COLO668 (cell line): ENCODE data around the gene MAP3K1.

Source experiments
- DNase-seq: peaks from one replicate; lab custom pipeline; 2025; ENCODE audit not compliant: unreplicated experiment; lab: John Stamatoyannopoulos, UW

Gene MAP3K1

DNA sequence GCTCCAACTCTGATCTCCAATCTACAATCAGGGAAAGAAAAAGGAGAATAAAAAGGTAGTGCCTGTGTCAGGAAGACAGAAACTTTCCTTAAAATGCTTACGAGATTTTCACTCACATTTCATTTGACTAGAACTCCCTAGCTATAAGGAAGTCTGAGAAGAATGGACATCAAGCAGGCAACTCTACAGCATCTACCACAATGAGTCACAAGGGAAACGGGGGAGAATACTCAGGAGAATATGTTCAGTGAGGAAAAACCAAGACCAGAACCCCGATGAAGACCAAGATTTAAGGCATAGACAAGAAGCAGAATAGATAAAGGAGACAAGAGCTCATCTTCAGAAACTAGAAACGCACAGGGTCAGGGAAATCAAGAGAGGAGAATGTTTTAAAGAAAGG lies 85.0 kb downstream of the MAP3K1 start:
- DNase-seq: no peak

DNA sequence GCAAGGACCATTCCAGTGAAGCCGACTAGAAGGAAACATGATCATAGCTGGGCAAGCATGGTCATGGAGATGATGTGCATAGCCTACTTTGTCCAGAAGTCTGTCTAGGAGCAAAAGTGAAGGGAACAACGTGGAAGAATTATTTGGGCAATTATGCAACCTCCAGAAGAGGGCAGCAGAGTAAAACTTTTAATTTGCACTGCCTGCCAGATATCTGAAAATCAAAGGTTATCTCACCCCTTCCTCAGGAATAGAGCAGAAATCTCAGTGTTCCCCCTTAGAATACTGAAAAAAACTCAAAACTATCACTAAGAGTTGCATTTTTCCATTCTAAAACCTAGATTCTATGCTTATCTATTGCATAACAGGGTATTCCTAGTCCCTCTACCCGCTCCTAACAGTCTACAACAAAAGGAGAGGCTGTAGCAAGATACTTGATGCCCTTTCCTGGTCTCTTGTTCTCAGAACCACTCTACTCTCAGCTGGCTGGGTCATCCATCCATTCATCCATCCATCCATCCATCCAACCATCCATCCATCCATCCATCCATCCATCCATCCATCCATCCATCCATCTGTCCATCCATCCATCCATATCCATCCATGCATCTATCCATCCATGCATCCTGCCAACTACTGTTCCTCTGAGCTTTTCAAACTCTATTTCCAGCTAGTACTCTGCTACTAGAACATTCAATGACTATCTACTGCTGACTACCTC lies 85.7 kb downstream of the MAP3K1 start:
- peak; percentile 3 for DNase-seq

DNA sequence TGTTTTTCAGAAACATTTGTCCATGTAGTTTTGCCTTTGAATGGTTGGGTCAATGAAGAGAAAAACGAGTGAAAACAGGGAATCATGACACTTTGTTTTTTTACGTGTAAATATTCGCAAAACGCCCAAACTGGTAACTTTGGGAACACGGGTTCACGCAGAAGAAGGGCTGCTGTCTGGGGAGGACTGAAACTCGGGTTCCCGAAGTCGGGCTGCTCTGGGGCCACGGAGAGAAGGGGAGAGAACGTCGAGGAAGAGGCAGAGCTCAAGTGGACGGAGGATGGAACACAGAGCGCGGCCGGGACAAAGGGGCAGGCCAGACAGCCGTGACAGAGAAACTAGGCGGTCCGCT lies 93.6 kb downstream of the MAP3K1 start:
- no peak for DNase-seq

DNA sequence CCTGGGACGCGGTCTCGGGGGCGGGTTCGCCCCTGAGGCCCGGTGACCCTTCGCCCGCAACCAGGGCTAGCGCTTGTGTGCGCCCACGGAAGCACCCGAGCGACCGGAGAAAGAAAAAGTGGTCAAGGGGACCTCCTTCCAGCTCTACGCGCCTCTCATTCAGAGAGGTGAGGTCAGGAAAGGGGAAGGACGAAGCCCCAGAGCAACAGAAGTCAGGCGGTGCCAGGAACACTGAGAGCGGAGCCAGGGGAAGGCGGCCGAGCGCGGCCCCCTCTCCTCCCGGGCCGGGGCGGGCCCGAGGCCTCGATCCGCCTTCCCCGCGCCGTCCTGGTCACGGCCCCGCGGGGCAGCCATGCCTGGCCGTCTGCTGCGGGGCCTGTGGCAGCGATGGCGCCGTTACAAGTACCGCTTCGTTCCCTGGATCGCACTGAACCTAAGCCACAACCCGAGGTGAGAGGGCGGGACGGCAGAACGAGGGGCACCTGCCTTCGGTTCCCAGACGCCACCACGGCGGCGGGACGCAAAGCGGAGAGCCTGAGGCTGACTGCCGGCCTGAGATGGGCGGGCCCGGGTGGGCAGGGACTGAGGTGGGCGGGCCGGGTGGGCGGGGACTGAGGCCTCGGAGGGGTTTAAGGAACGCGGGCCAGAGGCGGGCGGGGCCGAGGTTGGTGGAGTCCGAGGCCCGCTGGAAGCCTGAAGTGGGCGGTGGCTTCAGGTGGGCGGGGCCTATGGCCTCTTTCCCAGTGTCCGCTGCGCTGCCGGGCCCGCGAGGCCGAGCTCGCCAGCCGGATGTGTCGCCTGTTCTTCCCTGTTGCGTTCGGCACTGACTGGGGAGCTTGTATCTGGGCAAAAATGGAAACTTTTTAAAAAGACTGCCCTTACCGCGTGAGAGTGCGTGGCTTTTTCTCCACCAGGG lies 94.2 kb downstream of the MAP3K1 start, which contains the start of gene SETD9:
TSS of gene SETD9 (plus strand) at position 303 of the 916 bp plus-strand sequence. CDS start at position 353, 50 bp downstream.
- peak; percentile 95 for DNase-seq

DNA sequence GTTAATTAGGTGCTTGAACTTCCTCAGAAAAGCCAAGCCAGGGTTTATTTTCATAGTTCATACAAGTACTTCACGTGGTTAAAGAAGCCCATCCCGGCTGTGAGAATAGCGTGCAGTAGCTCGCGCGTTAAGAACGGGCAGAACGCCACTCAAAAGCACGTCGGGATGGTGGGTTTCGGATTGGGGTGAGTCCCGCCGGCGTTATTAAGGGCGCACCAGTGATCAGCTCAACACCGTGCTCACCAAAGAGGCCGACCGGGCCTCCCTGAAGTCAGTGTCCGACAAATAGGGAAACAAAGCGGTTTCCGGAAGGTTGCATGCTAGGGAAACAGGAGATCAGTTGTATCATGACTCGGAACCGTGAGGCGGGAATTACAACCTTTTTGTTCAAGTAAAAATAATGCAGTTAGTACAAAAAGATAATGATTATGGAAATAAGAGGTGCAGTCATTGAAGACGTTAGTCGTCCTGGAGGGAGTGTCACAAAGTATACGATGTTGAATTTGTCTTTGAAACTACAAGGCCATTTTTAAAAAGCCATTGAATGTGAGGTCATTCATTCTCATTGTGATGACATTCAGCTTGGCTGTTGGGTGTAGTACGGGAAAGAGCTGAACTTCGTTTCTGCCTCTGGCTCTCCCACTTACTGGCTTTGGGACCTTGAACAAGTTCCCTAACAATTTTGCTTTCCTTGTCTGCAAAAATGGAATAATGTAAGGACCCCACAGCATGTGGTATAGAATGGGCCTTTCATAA lies 95.0 kb downstream of the MAP3K1 start:
- peak; percentile 49 for DNase-seq

DNA sequence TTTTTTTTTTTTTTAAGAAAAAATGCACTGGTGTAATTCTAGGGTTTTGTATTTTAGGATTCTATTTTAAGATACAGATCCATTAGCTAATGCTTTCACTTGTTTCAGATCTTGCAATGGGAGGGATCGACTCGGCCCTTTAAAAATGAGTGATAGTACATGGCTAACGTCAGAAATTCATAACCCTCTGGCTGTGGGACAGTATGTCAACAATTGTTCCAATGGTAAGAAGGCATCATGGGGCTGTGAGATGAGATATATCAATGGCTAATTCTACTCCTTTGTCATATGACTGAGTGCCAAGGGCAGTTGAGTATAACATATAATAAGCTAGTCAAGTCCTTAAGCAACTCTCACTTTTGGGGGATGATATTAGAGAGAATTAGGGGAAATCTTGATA lies 98.4 kb downstream of the MAP3K1 start:
- no peak for DNase-seq

DNA sequence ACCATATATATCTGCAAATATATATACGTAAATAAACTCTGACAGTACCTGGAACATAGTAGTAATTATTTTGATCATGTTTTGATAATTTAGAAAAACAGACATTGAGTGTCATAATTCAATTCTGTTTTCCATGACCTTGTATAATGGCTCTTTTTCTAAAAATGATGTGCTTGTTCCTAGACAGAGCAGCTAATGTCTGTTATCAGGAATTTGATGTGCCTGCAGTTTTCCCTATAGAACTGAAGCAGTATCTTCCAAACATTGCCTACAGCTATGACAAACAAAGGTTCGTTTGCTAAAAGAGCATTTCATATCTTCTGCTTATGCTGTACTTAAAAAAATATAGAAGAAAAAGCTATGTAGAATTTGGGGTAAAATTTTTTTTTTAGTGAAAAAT lies 99.3 kb downstream of the MAP3K1 start:
- no peak for DNase-seq

DNA sequence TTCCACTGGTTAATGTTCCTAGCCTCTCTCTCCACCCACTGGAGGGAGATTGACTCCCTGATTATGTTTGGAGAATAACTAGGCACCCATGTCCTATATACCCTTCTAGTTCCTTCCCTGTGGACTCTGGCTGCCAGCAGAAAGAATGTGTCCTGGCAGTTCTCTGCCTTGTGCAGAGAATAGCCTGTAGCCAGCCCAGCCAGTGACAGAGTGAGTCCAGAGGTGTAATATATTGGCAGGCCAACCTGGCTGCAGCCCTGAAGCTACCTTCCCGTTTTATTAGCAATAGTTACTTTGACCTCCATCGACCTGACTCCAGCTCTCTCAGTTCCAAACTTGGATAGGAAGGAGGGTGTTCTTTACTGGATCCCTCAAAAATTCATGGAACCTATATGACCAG lies 102.2 kb downstream of the MAP3K1 start:
- DNase-seq: no peak

DNA sequence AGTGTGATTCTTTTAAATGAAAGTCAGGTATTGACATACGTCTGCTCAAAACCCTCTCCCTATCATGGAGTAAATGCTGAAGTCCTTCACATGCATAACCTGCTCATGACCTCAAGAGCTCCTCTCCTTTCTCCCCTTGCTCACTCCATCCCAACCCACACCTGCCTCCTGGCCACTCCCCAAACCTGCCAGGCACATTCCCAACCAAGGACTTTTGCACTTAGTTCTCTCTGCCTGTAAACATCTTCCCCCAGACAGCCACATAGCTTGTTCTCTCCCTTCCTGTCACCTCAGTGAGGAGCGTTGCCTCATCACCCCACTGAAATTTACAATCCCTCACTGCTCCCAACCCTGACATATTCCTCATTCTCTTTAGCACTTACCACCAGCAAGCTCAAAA lies 102.7 kb downstream of the MAP3K1 start:
- no peak for DNase-seq

DNA sequence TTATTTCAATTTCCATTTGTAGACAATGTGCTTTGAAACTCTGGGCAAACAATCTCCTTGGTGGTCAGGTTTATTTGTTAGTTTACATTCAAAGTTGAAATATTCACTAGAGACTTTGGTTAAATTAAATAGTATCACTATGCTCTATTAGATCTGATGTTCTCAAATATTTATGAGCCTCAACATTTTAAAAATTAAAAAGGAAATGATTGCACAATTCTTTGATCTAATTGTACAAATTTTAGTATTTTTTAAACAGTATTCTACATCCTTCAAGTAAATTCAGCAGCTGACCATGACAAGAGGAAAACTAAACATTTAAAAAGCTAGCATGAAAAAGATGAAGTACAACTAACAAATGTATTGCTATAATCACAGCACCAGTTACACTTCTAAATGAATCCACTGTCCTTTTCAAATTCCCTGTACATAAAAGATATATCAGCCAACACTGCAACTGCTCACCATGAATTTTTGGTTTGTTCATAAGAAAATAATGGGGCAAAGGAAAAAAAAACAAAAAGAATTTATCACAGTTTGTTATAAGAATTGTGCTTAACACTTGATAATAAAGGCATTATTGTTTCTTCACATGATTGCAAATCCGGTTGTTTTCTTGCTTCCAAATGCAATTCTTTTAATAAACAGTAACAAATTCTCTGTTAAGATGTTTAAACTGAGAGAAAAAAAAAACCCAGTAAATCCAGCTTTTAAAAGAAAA lies 104.8 kb downstream of the MAP3K1 start:
- DNase-seq: no peak

DNA sequence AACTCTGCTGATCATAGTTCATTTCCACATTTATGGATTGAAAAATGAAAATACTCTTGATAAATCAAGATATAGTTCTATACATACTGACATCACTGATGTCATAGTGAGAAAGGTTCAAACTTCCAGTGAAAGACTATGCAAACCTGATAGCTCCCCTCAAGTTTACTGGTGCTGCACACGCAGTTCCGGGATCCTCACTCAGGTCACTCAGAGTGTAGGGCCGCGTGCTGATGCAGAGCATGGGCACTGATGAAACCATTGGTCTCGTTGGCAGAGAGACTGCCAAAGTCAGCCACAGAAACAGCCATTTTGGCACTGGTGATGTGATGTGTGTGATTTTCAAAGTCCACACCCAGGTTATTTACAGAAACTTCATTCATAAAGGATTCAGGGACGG lies 107.6 kb downstream of the MAP3K1 start:
- no peak for DNase-seq

DNA sequence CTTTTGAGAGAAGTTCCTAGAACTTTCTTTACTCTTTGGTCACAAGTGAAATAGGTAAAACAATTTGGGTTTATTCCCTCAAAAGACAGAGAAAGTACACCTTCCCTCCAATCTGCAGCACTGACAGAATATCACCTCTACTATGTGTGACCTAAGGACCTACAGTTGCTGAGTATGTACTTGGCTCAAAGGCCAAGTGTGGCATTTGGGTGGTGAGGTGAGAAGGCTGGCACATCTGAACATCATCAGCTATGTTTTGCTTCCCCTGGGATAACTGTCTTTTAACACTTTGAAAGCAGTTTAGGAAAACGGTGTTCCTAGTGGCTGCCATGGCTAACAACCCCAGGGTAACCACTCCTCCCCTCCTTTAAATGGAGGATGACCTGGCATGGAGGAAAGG lies 119.0 kb downstream of the MAP3K1 start:
- no peak for DNase-seq

DNA sequence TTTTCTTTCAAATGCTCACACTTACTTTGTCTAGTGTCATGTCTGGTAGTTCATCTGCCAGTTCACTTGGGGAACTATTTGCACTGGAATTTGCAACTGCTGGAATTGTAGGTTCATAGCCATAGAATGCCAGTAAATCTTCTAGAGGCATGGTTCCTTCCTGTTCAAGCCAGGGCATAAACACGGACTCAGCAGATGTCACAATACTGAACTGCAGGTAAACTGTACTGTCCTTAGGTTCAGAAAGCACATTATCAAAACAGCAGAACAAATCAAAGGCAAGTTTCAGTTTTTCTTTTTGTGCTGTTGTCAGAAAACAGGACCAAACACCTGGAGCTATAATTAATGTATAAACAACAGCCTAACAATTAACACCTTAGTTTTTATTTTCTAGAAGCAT lies 123.5 kb downstream of the MAP3K1 start:
- DNase-seq: no peak

DNA sequence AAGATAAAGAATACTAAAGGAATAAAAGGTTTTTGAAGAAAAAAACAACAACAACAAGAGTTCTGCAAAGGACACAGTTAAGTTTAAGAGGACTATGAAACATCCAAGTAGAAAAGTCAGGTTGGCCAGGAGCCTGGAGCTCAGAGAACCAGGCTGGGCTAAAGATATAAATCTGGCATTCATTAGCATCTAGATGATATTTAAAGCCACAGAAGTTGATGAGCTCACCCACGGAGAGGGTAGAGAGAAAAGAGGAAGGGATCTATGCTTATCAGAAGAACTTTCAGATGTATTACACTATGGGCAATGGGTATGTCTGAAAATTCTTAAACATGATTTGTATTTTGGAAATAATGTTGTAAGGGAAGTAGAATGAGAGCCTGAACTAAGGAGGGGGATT lies 126.6 kb downstream of the MAP3K1 start:
- DNase-seq: no peak
